Mesothelial cell of epicardium (in vitro differentiated cells): ENCODE results near the gene IKZF2. TPM values are rescaled to one million over a fixed set of nuclear protein-coding genes. Genes with fewer than 3 reads are reported as not detected.

Source experiments
- DNase-seq, 2 experiments: peaks; one replicate each; pipeline ENCODE4 v3.0.0; 2021; ENCODE audit warnings: low spot score in 2 of 2; ENCODE audit not compliant: unreplicated experiment in 2 of 2
- H3K27ac Mint-ChIP-seq: 2 replicates; pipeline ENCODE4 v1.8.0; 2021; ENCODE audit warnings: mixed read lengths
- H3K27me3 Mint-ChIP-seq: 2 replicates; pipeline ENCODE4 v1.8.0; 2021; ENCODE audit warnings: low read depth, mixed read lengths
- H3K36me3 Mint-ChIP-seq: 2 replicates; pipeline ENCODE4 v1.8.0; 2021; ENCODE audit warnings: mixed read lengths
- H3K4me1 Mint-ChIP-seq: 2 replicates; pipeline ENCODE4 v1.8.0; 2021; ENCODE audit warnings: mixed read lengths
- H3K4me3 Mint-ChIP-seq: 2 replicates; pipeline ENCODE4 v1.8.0; 2021; ENCODE audit warnings: mild to moderate bottlenecking, moderate library complexity, mixed read lengths
- H3K9me3 Mint-ChIP-seq: 2 replicates; pipeline ENCODE4 v1.8.0; 2021; ENCODE audit warnings: mixed read lengths
- total RNA-seq: library from RNA; stranded (reverse); gene quantifications from 3 replicates; pipeline ENCODE4 v1.2.1, GENCODE V29; 2021
- TF ChIP-seq, protein P1 (sequence below): fragments of 200-600 bp; sonication (generic); IDR thresholded peaks from one replicate; pipeline ENCODE4 v1.5.0; 2021; ENCODE audit warnings: antibody characterized with exemption; ENCODE audit not compliant: unreplicated experiment

The IKZF2 gene
- total RNA-seq, 1 donor from 2014 or later: 44.8 TPM

DNA sequence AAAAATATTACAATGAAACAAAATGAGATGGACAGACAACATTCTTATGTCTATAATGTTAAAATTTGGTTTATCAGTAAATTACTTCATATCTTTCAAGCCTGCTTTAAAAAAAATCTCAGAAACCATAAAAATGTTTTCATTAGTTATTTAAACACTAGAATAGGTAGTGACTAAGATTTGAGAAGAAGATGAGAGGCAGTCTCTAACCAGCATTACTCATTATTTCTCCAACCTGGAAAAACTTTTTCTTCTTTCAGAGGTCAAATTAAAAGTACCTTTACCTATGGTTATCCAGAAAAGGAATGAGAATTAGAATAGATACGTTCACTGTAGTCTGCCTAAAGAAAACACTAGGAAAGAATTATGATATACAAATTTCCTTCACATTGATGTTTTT is 50.3 kb downstream of the IKZF2 start:
- no peak for DNase-seq
- peaks cover 29% of the 10 kb centered on the region for H3K4me1 Mint-ChIP-seq
- no peak overlapping the region for H3K4me3 Mint-ChIP-seq
- no peaks in the 10 kb centered on the region for H3K36me3 Mint-ChIP-seq
- TF ChIP-seq, protein P1, sequence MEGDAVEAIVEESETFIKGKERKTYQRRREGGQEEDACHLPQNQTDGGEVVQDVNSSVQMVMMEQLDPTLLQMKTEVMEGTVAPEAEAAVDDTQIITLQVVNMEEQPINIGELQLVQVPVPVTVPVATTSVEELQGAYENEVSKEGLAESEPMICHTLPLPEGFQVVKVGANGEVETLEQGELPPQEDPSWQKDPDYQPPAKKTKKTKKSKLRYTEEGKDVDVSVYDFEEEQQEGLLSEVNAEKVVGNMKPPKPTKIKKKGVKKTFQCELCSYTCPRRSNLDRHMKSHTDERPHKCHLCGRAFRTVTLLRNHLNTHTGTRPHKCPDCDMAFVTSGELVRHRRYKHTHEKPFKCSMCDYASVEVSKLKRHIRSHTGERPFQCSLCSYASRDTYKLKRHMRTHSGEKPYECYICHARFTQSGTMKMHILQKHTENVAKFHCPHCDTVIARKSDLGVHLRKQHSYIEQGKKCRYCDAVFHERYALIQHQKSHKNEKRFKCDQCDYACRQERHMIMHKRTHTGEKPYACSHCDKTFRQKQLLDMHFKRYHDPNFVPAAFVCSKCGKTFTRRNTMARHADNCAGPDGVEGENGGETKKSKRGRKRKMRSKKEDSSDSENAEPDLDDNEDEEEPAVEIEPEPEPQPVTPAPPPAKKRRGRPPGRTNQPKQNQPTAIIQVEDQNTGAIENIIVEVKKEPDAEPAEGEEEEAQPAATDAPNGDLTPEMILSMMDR: no peak
- no peaks in the 10 kb centered on the region for H3K9me3 Mint-ChIP-seq
- H3K27me3 Mint-ChIP-seq: no peaks in the 10 kb centered on the region
- no peak overlapping the region for H3K27ac Mint-ChIP-seq

GRCh38 chr2:213098612-213099011 is 52.8 kb downstream of the IKZF2 start:
- TF ChIP-seq, protein P1: no peak
- Mint-ChIP-seq H3K36me3 (no peaks in the 10 kb centered on the region), H3K27ac (no peak overlapping the region), H3K4me3 (no peak overlapping the region), H3K4me1 (peaks cover 13% of the 10 kb centered on the region), H3K27me3 (no peaks in the 10 kb centered on the region), H3K9me3 (no peaks in the 10 kb centered on the region)
- no peak for DNase-seq

GRCh38 chr2:213091765-213092164 is 59.6 kb downstream of the IKZF2 start:
- H3K27ac Mint-ChIP-seq: no peak overlapping the region
- peaks cover 11% of the 10 kb centered on the region for H3K4me1 Mint-ChIP-seq

DNA sequence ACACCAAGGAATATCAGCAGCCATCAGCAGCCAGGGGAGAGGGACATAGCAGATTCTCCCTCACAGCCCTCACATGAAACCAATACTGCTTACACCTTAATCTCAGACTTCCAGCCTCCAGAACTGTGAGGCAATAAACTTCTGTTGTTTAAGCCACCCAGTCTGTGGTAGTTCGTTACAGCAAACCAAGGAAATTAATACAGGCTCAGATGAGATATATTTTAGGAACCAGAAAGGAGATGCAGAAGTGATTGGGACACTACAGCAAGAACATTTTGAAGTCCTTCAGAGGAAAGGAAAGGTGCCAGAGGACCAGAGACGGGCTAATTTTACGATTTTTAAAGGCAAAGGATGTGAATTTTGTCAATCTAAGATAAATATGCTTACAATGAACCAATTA is 60.6 kb downstream of the IKZF2 start:
- no peaks in the 10 kb centered on the region for H3K36me3 Mint-ChIP-seq

More at GRCh38 chr2:213091765-213092164, 59.6 kb downstream of the IKZF2 start:
- no peak for DNase-seq
- Mint-ChIP-seq H3K9me3 (no peaks in the 10 kb centered on the region), H3K27me3 (no peaks in the 10 kb centered on the region), H3K36me3 (no peaks in the 10 kb centered on the region), H3K4me3 (no peak overlapping the region)
- TF ChIP-seq, protein P1: no peak

GRCh38 chr2:213089438-213089837 is 62.0 kb downstream of the IKZF2 start:
- Mint-ChIP-seq H3K9me3 (no peaks in the 10 kb centered on the region), H3K36me3 (no peaks in the 10 kb centered on the region), H3K27ac (no peak overlapping the region), H3K4me1 (peaks cover 28% of the 10 kb centered on the region), H3K4me3 (no peak overlapping the region), H3K27me3 (no peaks in the 10 kb centered on the region)
- TF ChIP-seq, protein P1: no peak
- no peak for DNase-seq

More for the DNA sequence above, 60.6 kb downstream of the IKZF2 start:
- Mint-ChIP-seq H3K27me3 (no peaks in the 10 kb centered on the region), H3K27ac (no peak overlapping the region), H3K4me1 (peaks cover 21% of the 10 kb centered on the region), H3K4me3 (no peak overlapping the region), H3K9me3 (no peaks in the 10 kb centered on the region)
- TF ChIP-seq, protein P1: no peak
- no peak for DNase-seq

GRCh38 chr2:213087040-213087439 is 64.4 kb downstream of the IKZF2 start:
- no peak for DNase-seq
- H3K27me3 Mint-ChIP-seq: no peaks in the 10 kb centered on the region
- H3K27ac Mint-ChIP-seq: no peak overlapping the region
- peaks cover 23% of the 10 kb centered on the region for H3K4me1 Mint-ChIP-seq
- H3K36me3 Mint-ChIP-seq: no peaks in the 10 kb centered on the region
- TF ChIP-seq, protein P1: no peak
- H3K4me3 Mint-ChIP-seq: no peak overlapping the region
- H3K9me3 Mint-ChIP-seq: no peaks in the 10 kb centered on the region
